Measurements from ENCODE around the gene POMGNT2. TPM values are rescaled to one million over a fixed set of nuclear protein-coding genes. Genes with fewer than 3 reads are reported as not detected.

POMGNT2 gene
- 12.7 and 13.1 TPM in 2 replicates for total RNA-seq
- 7.9 and 11.5 TPM in 2 replicates for polyA plus RNA-seq
- 7.7 and 10.4 TPM in 2 replicates for polyA plus RNA-seq (2012)
- polyA minus RNA-seq (ENCODE audit: low replicate concordance) = 22.6 and 31.3 TPM in 2 replicates

- no peak for TF ChIP-seq EZH2 (IDR thresholded peaks at IDR 0.05; ENCODE audit: low read length, missing control alignments)
- H3K9ac ChIP-seq (ENCODE audit: insufficient read depth, low read length) = peak within 1 kb of the TSS; percentile 51
Observed at GRCh38 chr3:43105596-43106292, at the start of gene POMGNT2. TSS of gene POMGNT2 (minus strand) at chr3:43106079. CDS start at chr3:43081431, 24,648 bp downstream.

GRCh38 chr3:43154980-43155379 is 49.1 kb upstream of the POMGNT2 start:
- Histone ChIP-seq H3K4me2 (ENCODE audit: extremely low read depth, insufficient read depth, low read length) (no peak overlapping the region), H3K27ac (ENCODE audit: insufficient read depth, low read length) (no peak overlapping the region), H3K4me3 (replicated peaks in 1 of 4; ENCODE audit: control extremely low read depth in 1 of 4, insufficient read depth in 1 of 4, low read depth in 3 of 4, low read length in 4 of 4) (no peak overlapping the region), H3K9ac (ENCODE audit: insufficient read depth, low read length) (no peak overlapping the region), H3K9me3 (ENCODE audit: control insufficient read depth, insufficient read depth, low read depth, low read length) (no peaks in the 10 kb centered on the region), H3K4me1 (ENCODE audit: control insufficient read depth, extremely low read depth, insufficient read depth, low read length) (peaks cover 11% of the 10 kb centered on the region), H4K20me1 (ENCODE audit: control insufficient read depth, extremely low read depth, insufficient read depth, low read length) (no peaks in the 10 kb centered on the region), H3K36me3 (ENCODE audit: control insufficient read depth, insufficient read depth, low read length) (no peaks in the 10 kb centered on the region), H2AFZ (ENCODE audit: low read length) (no peak overlapping the region), H3K27me3 (ENCODE audit: control insufficient read depth, insufficient read depth, low read length) (peaks cover 13% of the 10 kb centered on the region), H3K79me2 (ENCODE audit: control insufficient read depth, insufficient read depth, low read length) (no peaks in the 10 kb centered on the region)
- TF ChIP-seq EZH2 (IDR thresholded peaks at IDR 0.05; ENCODE audit: low read length, missing control alignments) = no peak
- TF ChIP-seq CTCF (conservative IDR thresholded peaks at IDR 0.05 in 1 of 2, IDR thresholded peaks at IDR 0.05 in 1 of 2; ENCODE audit: low read depth in 1 of 2, low read length in 2 of 2) = no peak
- DNase-seq (ENCODE audit: low read depth in 2 of 2) = no peak

More at GRCh38 chr3:43105596-43106292, at the start of gene POMGNT2:
- H4K20me1 ChIP-seq (ENCODE audit: control insufficient read depth, extremely low read depth, insufficient read depth, low read length) = no peaks in the 10 kb centered on the region
- peak; percentile 66 to 79 for DNase-seq (ENCODE audit: low read depth in 2 of 2)
- no peak within 1 kb of the TSS for H3K27ac ChIP-seq (ENCODE audit: insufficient read depth, low read length)
- H3K4me2 ChIP-seq (ENCODE audit: extremely low read depth, insufficient read depth, low read length) = peak within 1 kb of the TSS; percentile 97
- no peaks in the 10 kb centered on the region for H3K79me2 ChIP-seq (ENCODE audit: control insufficient read depth, insufficient read depth, low read length)
- peak within 1 kb of the TSS; percentile 65 to 78 (median 74) for H3K4me3 ChIP-seq (replicated peaks in 1 of 4; ENCODE audit: control extremely low read depth in 1 of 4, insufficient read depth in 1 of 4, low read depth in 3 of 4, low read length in 4 of 4)
- no peaks in the 10 kb centered on the region for H3K36me3 ChIP-seq (ENCODE audit: control insufficient read depth, insufficient read depth, low read length)
- no peaks in the 10 kb centered on the region for H3K27me3 ChIP-seq (ENCODE audit: control insufficient read depth, insufficient read depth, low read length)
- peak within 1 kb of the TSS; percentile 89 for H2AFZ ChIP-seq (ENCODE audit: low read length)
- no peaks in the 10 kb centered on the region for H3K9me3 ChIP-seq (ENCODE audit: control insufficient read depth, insufficient read depth, low read depth, low read length)
- H3K4me1 ChIP-seq (ENCODE audit: control insufficient read depth, extremely low read depth, insufficient read depth, low read length) = peaks cover 3% of the 10 kb centered on the region

- peak overlapping the region; percentile 29 for H3K27ac ChIP-seq (ENCODE audit: insufficient read depth, low read length)
- no peaks in the 10 kb centered on the region for H3K79me2 ChIP-seq (ENCODE audit: control insufficient read depth, insufficient read depth, low read length)
- peak; percentile 29 to 53 for TF ChIP-seq CTCF (conservative IDR thresholded peaks at IDR 0.05 in 1 of 2, IDR thresholded peaks at IDR 0.05 in 1 of 2; ENCODE audit: low read depth in 1 of 2, low read length in 2 of 2)
- no peak for TF ChIP-seq EZH2 (IDR thresholded peaks at IDR 0.05; ENCODE audit: low read length, missing control alignments)
- H2AFZ ChIP-seq (ENCODE audit: low read length) = no peak overlapping the region
- peaks cover 11% of the 10 kb centered on the region for H3K4me1 ChIP-seq (ENCODE audit: control insufficient read depth, extremely low read depth, insufficient read depth, low read length)
- no peaks in the 10 kb centered on the region for H3K36me3 ChIP-seq (ENCODE audit: control insufficient read depth, insufficient read depth, low read length)
- H3K9ac ChIP-seq (ENCODE audit: insufficient read depth, low read length) = no peak overlapping the region
- no peaks in the 10 kb centered on the region for H4K20me1 ChIP-seq (ENCODE audit: control insufficient read depth, extremely low read depth, insufficient read depth, low read length)
- H3K4me3 ChIP-seq (replicated peaks in 1 of 4; ENCODE audit: control extremely low read depth in 1 of 4, insufficient read depth in 1 of 4, low read depth in 3 of 4, low read length in 4 of 4) = peak overlapping the region in 1 of 4 experiments; percentile 11
- peak overlapping the region; percentile 57 for H3K4me2 ChIP-seq (ENCODE audit: extremely low read depth, insufficient read depth, low read length)
- peaks cover 13% of the 10 kb centered on the region for H3K27me3 ChIP-seq (ENCODE audit: control insufficient read depth, insufficient read depth, low read length)
- no peaks in the 10 kb centered on the region for H3K9me3 ChIP-seq (ENCODE audit: control insufficient read depth, insufficient read depth, low read depth, low read length)
- peak; percentile 72 to 100 for DNase-seq (ENCODE audit: low read depth in 2 of 2)
Observed at GRCh38 chr3:43153216-43154083, 47.6 kb upstream of the POMGNT2 start.

Data from fibroblast of lung (primary cell).